Endodermal cell (in vitro differentiated cells): ENCODE results near the gene PPP2R5B. TPM values are rescaled to one million over a fixed set of nuclear protein-coding genes. Genes with fewer than 3 reads are reported as not detected.
A peak's percentile ranks its signal among the peaks of the same experiment; 100 is the strongest.
"Not testable (repeated sequence)": the region's sequence is repeated elsewhere in the genome, so short reads cannot be mapped to it uniquely, and the experiment has no call there.

Source experiments
- DNase-seq: peaks from one replicate; pipeline ENCODE4 v3.0.0-alpha.2; 2017
- H3K27ac ChIP-seq: 2 replicates; pipeline ENCODE4 v1.5.1; 2013; ENCODE audit warnings: mild to moderate bottlenecking, low read depth, low read length, moderate library complexity
- H3K27me3 ChIP-seq: 2 replicates; pipeline ENCODE4 v1.6.1; 2013; ENCODE audit warnings: mild to moderate bottlenecking, low read length, moderate library complexity; ENCODE audit not compliant: insufficient read depth, control insufficient read depth, poor library complexity, severe bottlenecking
- H3K36me3 ChIP-seq: 2 replicates; pipeline ENCODE4 v1.7.0; 2013; ENCODE audit warnings: mild to moderate bottlenecking, low read length, moderate library complexity; ENCODE audit not compliant: control insufficient read depth, insufficient read depth
- H3K4me1 ChIP-seq: one replicate; pipeline ENCODE4 v1.7.0; 2013; ENCODE audit warnings: low read length; ENCODE audit not compliant: control insufficient read depth, insufficient read depth
- H3K4me3 ChIP-seq: 2 replicates; pipeline ENCODE4 v1.5.1; 2013; ENCODE audit warnings: mild to moderate bottlenecking, low read length, moderate library complexity
- H3K9ac ChIP-seq: 2 replicates; pipeline ENCODE4 v1.6.1; 2013; ENCODE audit warnings: mild to moderate bottlenecking, low read length, moderate library complexity; ENCODE audit not compliant: poor library complexity, severe bottlenecking; ENCODE audit errors: extremely low read depth
- H3K9me3 ChIP-seq: 2 replicates; pipeline ENCODE4 v1.6.1; 2013; ENCODE audit warnings: mild to moderate bottlenecking, low read length, moderate library complexity; ENCODE audit not compliant: control insufficient read depth
- H3K27ac Mint-ChIP-seq: 2 replicates; pipeline ENCODE4 v1.8.0; 2020; ENCODE audit warnings: mixed read lengths
- H3K27me3 Mint-ChIP-seq: 2 replicates; pipeline ENCODE4 v1.8.0; 2021; ENCODE audit warnings: mild to moderate bottlenecking, mixed read lengths; ENCODE audit not compliant: insufficient read depth
- H3K36me3 Mint-ChIP-seq: 2 replicates; pipeline ENCODE4 v1.8.0; 2020; ENCODE audit warnings: low read depth, mixed read lengths
- H3K4me1 Mint-ChIP-seq: 2 replicates; pipeline ENCODE4 v1.8.0; 2020; ENCODE audit warnings: mixed read lengths
- H3K4me3 Mint-ChIP-seq: 2 replicates; pipeline ENCODE4 v1.8.0; 2020; ENCODE audit warnings: mild to moderate bottlenecking, moderate library complexity, mixed read lengths
- H3K9me3 Mint-ChIP-seq: 2 replicates; pipeline ENCODE4 v1.8.0; 2020; ENCODE audit warnings: mild to moderate bottlenecking, mixed read lengths
- WGBS, 2 experiments: methylation state at CpG; one replicate each; pipeline versions ENCODE4 v1.1.5 to v1.1.7; 2013; ENCODE audit warnings: missing lambda C conversion rate in 2 of 2, mixed read lengths in 1 of 2; ENCODE audit not compliant: insufficient coverage in 1 of 2, insufficient read length in 1 of 2; 5-methylcytosine and 5-hydroxymethylcytosine counted together
- total RNA-seq, 2 donors: library from RNA; stranded (reverse); fragmentation: NEBNext Ultra II Directional in 1 of 2; extraction: Animal tissue kit (Norgen Biotek cat#: 25700) in 1 of 2; gene quantifications; 2 replicates in 1 of 2; 3 replicates in 1 of 2; pipeline ENCODE4 v1.2.1, GENCODE V29; 2021
- TF ChIP-seq, protein P1 (sequence below): fragments of 200-600 bp; sonication (generic); conservative IDR thresholded peaks from 2 replicates; pipeline ENCODE4 v1.5.0; 2021; ENCODE audit warnings: antibody characterized with exemption, mild to moderate bottlenecking

PPP2R5B gene
- total RNA-seq, 2 donors from 2014 or later, result 2.8 to 3.3 TPM

DNA sequence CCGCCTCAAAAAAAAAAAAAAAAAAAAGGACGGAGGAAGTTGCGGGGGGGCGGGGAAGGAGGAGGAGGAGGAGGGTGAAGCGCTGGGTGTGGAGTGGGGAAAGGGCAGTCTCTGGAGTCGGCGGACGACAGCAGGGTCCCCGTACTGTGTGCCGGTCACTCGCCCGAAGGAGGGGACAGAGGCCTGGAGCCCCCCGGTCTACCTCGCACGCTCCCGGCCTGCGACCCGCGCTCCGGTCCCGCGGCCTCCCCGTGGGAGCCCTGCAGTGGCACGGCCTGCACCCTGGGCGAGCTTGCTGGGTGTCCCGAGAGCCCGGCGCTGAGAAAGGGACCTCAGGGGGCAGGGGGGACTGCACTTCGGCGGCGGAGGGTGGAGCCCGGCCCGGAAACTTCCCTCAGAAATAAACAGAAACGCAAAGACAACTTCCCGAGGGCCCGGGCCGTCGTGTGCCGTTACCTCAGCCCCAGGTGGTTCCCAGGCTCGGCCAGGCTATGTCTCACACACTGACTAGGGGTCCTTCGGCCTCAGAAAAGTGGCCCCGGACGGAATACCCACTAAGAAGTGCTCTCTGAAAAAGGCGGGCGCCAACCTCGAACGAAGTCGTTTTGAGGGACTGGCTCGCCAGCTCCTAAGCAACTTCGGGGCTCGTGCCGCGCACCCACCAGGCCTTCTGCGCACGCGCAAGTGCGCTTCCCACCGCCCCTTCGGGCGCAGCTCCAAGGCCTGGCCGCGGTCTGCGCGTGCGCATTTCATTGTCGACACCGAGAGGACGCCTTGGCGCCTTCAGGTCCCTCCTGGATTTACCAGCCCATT, 47.1 kb downstream of the PPP2R5B start, which contains the start of gene MAJIN:
MAJIN (minus strand) TSS at position 688 of the 813 bp plus-strand sequence. CDS start 12,703 bp downstream, outside the sequence.
- H3K27me3 Mint-ChIP-seq, result peaks cover 47% of the 10 kb centered on the region
- Histone ChIP-seq H3K36me3 (no peaks in the 10 kb centered on the region), H3K4me1 (no peaks in the 10 kb centered on the region), H3K27ac (no peak within 1 kb of the TSS), H3K9me3 (no peaks in the 10 kb centered on the region), H3K9ac (no peak within 1 kb of the TSS), H3K4me3 (no peak within 1 kb of the TSS), H3K27me3 (no peaks in the 10 kb centered on the region)
- H3K36me3 Mint-ChIP-seq, result no peaks in the 10 kb centered on the region
- WGBS, 2 experiments, result 90 to 92% methylated on average over 51 to 65 of the region's 69 CpGs
- no peak within 1 kb of the TSS for H3K4me3 Mint-ChIP-seq
- TF ChIP-seq, protein P1, sequence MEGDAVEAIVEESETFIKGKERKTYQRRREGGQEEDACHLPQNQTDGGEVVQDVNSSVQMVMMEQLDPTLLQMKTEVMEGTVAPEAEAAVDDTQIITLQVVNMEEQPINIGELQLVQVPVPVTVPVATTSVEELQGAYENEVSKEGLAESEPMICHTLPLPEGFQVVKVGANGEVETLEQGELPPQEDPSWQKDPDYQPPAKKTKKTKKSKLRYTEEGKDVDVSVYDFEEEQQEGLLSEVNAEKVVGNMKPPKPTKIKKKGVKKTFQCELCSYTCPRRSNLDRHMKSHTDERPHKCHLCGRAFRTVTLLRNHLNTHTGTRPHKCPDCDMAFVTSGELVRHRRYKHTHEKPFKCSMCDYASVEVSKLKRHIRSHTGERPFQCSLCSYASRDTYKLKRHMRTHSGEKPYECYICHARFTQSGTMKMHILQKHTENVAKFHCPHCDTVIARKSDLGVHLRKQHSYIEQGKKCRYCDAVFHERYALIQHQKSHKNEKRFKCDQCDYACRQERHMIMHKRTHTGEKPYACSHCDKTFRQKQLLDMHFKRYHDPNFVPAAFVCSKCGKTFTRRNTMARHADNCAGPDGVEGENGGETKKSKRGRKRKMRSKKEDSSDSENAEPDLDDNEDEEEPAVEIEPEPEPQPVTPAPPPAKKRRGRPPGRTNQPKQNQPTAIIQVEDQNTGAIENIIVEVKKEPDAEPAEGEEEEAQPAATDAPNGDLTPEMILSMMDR, result no peak
- H3K27ac Mint-ChIP-seq, result no peak within 1 kb of the TSS
- no peaks in the 10 kb centered on the region for H3K4me1 Mint-ChIP-seq
- peak; percentile 91 for DNase-seq
- H3K9me3 Mint-ChIP-seq, result peaks cover 7% of the 10 kb centered on the region

DNA sequence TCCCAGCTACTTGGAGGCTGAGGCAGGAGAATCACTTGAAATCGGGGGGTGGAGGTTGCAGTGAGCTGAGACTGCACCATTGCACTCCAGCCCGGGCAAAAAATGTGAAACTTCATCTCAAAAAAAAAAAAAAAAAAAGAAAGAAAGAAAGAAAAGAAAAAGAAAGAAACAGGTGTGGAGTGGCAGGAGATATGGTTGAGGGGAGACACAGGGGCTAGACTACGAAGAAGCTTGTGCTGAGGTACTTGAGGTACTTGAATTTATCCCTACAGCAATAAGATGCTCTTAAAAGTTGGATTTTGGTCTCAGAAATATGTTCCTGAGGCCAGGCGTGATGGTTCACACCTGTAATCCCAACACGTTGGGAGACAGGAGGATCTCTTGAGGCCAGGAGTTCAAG, 49.6 kb downstream of the PPP2R5B start:
- no peak overlapping the region for H3K27ac ChIP-seq
- TF ChIP-seq, protein P1, result no peak
- no peaks in the 10 kb centered on the region for H3K4me1 Mint-ChIP-seq
- peaks cover 42% of the 10 kb centered on the region for H3K27me3 Mint-ChIP-seq
- H3K4me1 ChIP-seq, result no peaks in the 10 kb centered on the region
- no peak overlapping the region for H3K4me3 ChIP-seq
- no peaks in the 10 kb centered on the region for H3K27me3 ChIP-seq
- no peak overlapping the region for H3K4me3 Mint-ChIP-seq
- H3K27ac Mint-ChIP-seq, result no peak overlapping the region
- H3K9ac ChIP-seq, result no peak overlapping the region
- H3K9me3 ChIP-seq, result no peaks in the 10 kb centered on the region
- H3K9me3 Mint-ChIP-seq, result peaks cover 7% of the 10 kb centered on the region
- no peak for DNase-seq
- no peaks in the 10 kb centered on the region for H3K36me3 ChIP-seq
- WGBS, 2 experiments, result 84 to 85% methylated on average over 4 to 5 of the region's 5 CpGs
- no peaks in the 10 kb centered on the region for H3K36me3 Mint-ChIP-seq

DNA sequence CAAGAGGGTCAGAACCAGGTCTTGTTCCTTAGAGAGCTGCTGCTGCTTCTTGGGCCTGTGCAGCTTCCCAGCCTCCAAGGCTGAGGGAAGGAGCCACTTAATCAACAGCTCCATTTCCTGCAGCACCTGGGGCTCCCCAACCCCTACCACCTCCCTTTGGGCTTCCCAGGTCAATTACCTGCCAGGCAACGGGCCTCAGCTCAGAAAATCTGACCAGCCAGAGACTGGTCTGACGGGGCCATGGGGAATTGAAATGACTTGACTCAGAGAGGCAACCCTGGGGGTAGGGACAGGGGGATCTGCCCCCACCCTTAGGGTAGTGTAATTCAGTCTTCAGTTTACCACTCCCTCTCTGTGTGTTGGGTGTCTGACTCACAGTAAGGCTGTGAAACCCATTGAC, 52.2 kb downstream of the PPP2R5B start:
- Mint-ChIP-seq H3K9me3 (peaks cover 2% of the 10 kb centered on the region), H3K4me3 (no peak overlapping the region), H3K27ac (no peak overlapping the region), H3K36me3 (no peaks in the 10 kb centered on the region), H3K27me3 (peaks cover 23% of the 10 kb centered on the region), H3K4me1 (no peaks in the 10 kb centered on the region)
- H3K4me1 ChIP-seq, result no peaks in the 10 kb centered on the region
- H3K27ac ChIP-seq, result no peak overlapping the region
- H3K9ac ChIP-seq, result no peak overlapping the region
- TF ChIP-seq, protein P1, result no peak
- H3K4me3 ChIP-seq, result no peak overlapping the region
- H3K36me3 ChIP-seq, result no peaks in the 10 kb centered on the region
- H3K9me3 ChIP-seq, result no peaks in the 10 kb centered on the region
- 93 to 96% methylated on average over 2 of the region's 2 CpGs for WGBS, 2 experiments
- H3K27me3 ChIP-seq, result no peaks in the 10 kb centered on the region
- no peak for DNase-seq

DNA sequence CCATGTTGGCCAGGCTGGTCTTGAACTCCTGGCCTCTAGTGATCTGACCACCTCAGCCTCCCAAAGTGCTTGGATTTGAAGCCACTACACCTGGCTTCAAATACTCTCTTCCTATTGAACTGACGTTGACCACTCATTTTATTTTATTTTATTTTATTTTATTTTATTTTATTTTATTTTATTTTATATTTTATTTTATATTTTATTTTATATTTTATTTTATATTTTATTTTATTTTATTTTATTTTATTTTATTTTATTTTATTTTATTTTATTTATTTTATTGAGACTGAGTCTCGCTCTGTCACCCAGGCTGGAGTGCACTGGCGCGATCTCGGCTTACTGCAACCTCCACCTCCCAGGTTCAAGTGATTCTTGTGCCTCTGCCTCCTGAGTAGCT, 58.9 kb downstream of the PPP2R5B start:
- not testable (repeated sequence) for H3K4me3 ChIP-seq, H3K27me3 ChIP-seq, H3K4me3 Mint-ChIP-seq, H3K27ac Mint-ChIP-seq, H3K9ac ChIP-seq, H3K36me3 Mint-ChIP-seq, DNase-seq, H3K27me3 Mint-ChIP-seq, H3K9me3 Mint-ChIP-seq, H3K4me1 Mint-ChIP-seq, H3K27ac ChIP-seq, H3K4me1 ChIP-seq, H3K9me3 ChIP-seq, H3K36me3 ChIP-seq
- WGBS, 2 experiments, result 74 to 100% methylated on average over 3 to 4 of the region's 5 CpGs
